HepG2 (cell line): Measurements from ENCODE around the gene DAG1. TPM values are rescaled to one million over a fixed set of nuclear protein-coding genes. Genes with fewer than 3 reads are reported as not detected.

Experiments used
- CBFB ChIP-seq: sonication (generic); formaldehyde crosslinking; IDR thresholded peaks from 2 replicates; pipeline ENCODE4 v1.4.0; 2020; ENCODE audit warnings: missing genetic modification reagents
- CBX2 ChIP-seq, 2 experiments: fragments of 200-600 bp in 1 of 2; sonication (generic); formaldehyde crosslinking in 1 of 2; IDR thresholded peaks; 2 replicates each; pipeline versions ENCODE4 v1.7.0 to v1.8.1; 2018 to 2022; ENCODE audit warnings: low read depth in 2 of 2, low read length in 1 of 2, mild to moderate bottlenecking in 1 of 2, missing genetic modification reagents in 1 of 2
- ETV5 ChIP-seq: IDR thresholded peaks from 2 replicates; pipeline ENCODE4 v1.6.1; 2018; ENCODE audit warnings: missing biosample characterization, missing genetic modification reagents, inconsistent platforms, borderline replicate concordance
- NR2F6 ChIP-seq, 2 experiments: IDR thresholded peaks; 2 replicates each; pipeline ENCODE4 v1.6.1; 2016; ENCODE audit warnings: antibody characterized with exemption in 1 of 2, mild to moderate bottlenecking in 1 of 2
- PITX1 ChIP-seq: sonication (generic); formaldehyde crosslinking; IDR thresholded peaks from 2 replicates; pipeline ENCODE4 v1.5.1; 2020; ENCODE audit warnings: mild to moderate bottlenecking, missing genetic modification reagents
- REPIN1 ChIP-seq: sonication (generic); formaldehyde crosslinking; IDR thresholded peaks from 2 replicates; pipeline ENCODE4 v1.8.0; 2022; ENCODE audit warnings: missing genetic modification reagents, low read depth, mild to moderate bottlenecking, borderline replicate concordance
- TCF12 ChIP-seq, 2 experiments: fragments of 450-650 bp in 1 of 2; sonication (generic) in 1 of 2; formaldehyde crosslinking in 1 of 2; IDR thresholded peaks; 2 replicates each; pipeline versions ENCODE4 v1.6.1 to v1.8.0; 2017 to 2022; ENCODE audit warnings: antibody characterized with exemption in 1 of 2, mild to moderate bottlenecking in 1 of 2, missing genetic modification reagents in 1 of 2, moderate library complexity in 1 of 2
- TFE3 ChIP-seq: IDR thresholded peaks from 2 replicates; pipeline ENCODE4 v1.6.1; 2016
- TOE1 ChIP-seq: sonication (generic); formaldehyde crosslinking; IDR thresholded peaks from 2 replicates; pipeline ENCODE4 v1.4.0; 2020; ENCODE audit warnings: mild to moderate bottlenecking, missing genetic modification reagents
- UBTF ChIP-seq: sonication (generic); formaldehyde crosslinking; IDR thresholded peaks from 2 replicates; pipeline ENCODE4 v1.4.0; 2020; ENCODE audit warnings: mild to moderate bottlenecking, missing genetic modification reagents
- WIZ ChIP-seq: sonication (generic); formaldehyde crosslinking; IDR thresholded peaks from 2 replicates; pipeline ENCODE4 v1.5.1; 2020; ENCODE audit warnings: mild to moderate bottlenecking, missing genetic modification reagents
- YY1 ChIP-seq: IDR thresholded peaks from 2 replicates; pipeline ENCODE4 v1.6.1; 2011; ENCODE audit warnings: low read length, low read depth, moderate library complexity, mild to moderate bottlenecking; ENCODE audit not compliant: insufficient read depth, insufficient replicate concordance
- ZNF138 ChIP-seq: sonication (generic); formaldehyde crosslinking; IDR thresholded peaks from 2 replicates; pipeline ENCODE4 v1.5.0; 2020; ENCODE audit warnings: mild to moderate bottlenecking, low read depth, missing genetic modification reagents
- ZNF225 ChIP-seq: sonication (generic); formaldehyde crosslinking; IDR thresholded peaks from 2 replicates; pipeline ENCODE4 v1.4.0; 2020; ENCODE audit warnings: mild to moderate bottlenecking, missing genetic modification reagents
- ZNF572 ChIP-seq: sonication (generic); formaldehyde crosslinking; IDR thresholded peaks from 2 replicates; pipeline ENCODE4 v1.5.1; 2020; ENCODE audit warnings: mild to moderate bottlenecking, missing genetic modification reagents
- ZNF589 ChIP-seq: sonication (generic); formaldehyde crosslinking; conservative IDR thresholded peaks from 2 replicates; pipeline ENCODE4 v1.8.0; 2022; ENCODE audit warnings: mild to moderate bottlenecking, moderate library complexity, missing genetic modification reagents
- ZNF615 ChIP-seq: sonication (generic); formaldehyde crosslinking; IDR thresholded peaks from 2 replicates; pipeline ENCODE4 v1.5.0; 2020; ENCODE audit warnings: mild to moderate bottlenecking, missing genetic modification reagents, borderline replicate concordance
- ZNF780A ChIP-seq: sonication (generic); formaldehyde crosslinking; IDR thresholded peaks from 2 replicates; pipeline ENCODE4 v1.8.0; 2022; ENCODE audit warnings: mild to moderate bottlenecking, missing genetic modification reagents, moderate library complexity
- ZSCAN29 ChIP-seq: sonication (generic); formaldehyde crosslinking; conservative IDR thresholded peaks from 2 replicates; pipeline ENCODE4 v1.4.0; 2020; ENCODE audit warnings: mild to moderate bottlenecking, missing genetic modification reagents
- ZSCAN31 ChIP-seq: sonication (generic); formaldehyde crosslinking; IDR thresholded peaks from 2 replicates; pipeline ENCODE4 v1.5.0; 2020; ENCODE audit warnings: low read depth, mild to moderate bottlenecking, missing genetic modification reagents
- polyA plus RNA-seq, 8 experiments: library from polyadenylated mRNA; depleted of rRNA in 3 of 8; stranded (reverse) in 7 of 8; unstranded in 1 of 8; fragments of >200 nt; fragmentation: Illumina TruSeq in 4 of 8; extraction: Trizol in 4 of 8; gene quantifications; 2 replicates each; pipeline versions ENCODE4 v1.2.1 to v1.2.3, GENCODE V29; 2011 to 2016; ENCODE audit warnings: low read depth in 4 of 8, missing spikeins in 1 of 8, mixed read lengths in 1 of 8; ENCODE audit not compliant: insufficient read depth in 1 of 8
- total RNA-seq, 5 experiments: library from RNA; depleted of rRNA; stranded (reverse); fragments of >200 nt; fragmentation: Illumina TruSeq; extraction: Trizol; gene quantifications; 2 replicates each; pipeline ENCODE4 v1.2.3, GENCODE V29; 2016; ENCODE audit warnings: low read depth in 1 of 5
- TF ChIP-seq, protein P1 (sequence below): sonication (generic); formaldehyde crosslinking; conservative IDR thresholded peaks from 2 replicates; pipeline ENCODE4 v1.4.0; 2020; ENCODE audit warnings: missing genetic modification reagents
- TF ChIP-seq, protein P2 (sequence below): sonication (generic); formaldehyde crosslinking; IDR thresholded peaks from 2 replicates; pipeline ENCODE4 v1.8.0; 2022; ENCODE audit warnings: missing genetic modification reagents, mild to moderate bottlenecking, borderline replicate concordance

The DAG1 gene
- total and polyA plus RNA-seq, 2 of the 13 experiments (the other 11 are each of a cell fraction or from before 2014, with no cell fraction given): 47.3 to 50.4 TPM

GRCh38 chr3:49539659-49540560, 69.8 kb downstream of the DAG1 start (continued):
- no peak for TF ChIP-seq NR2F6 (IDR thresholded peaks at IDR 0.05)
- TF ChIP-seq NR2F6 (CRISPR knock-in tag; IDR thresholded peaks at IDR 0.05): 0 out of 2 replicates have a peak, but pooled peaks have one; percentile 9
- no peak for TF ChIP-seq WIZ (CRISPR knock-in tag)
- no peak for TF ChIP-seq TOE1
- TF ChIP-seq ZSCAN31 (CRISPR knock-in tag): peak; percentile 86; the same call in 1 of the 2 replicates
- TF ChIP-seq CBX2 (IDR thresholded peaks at IDR 0.05; ENCODE audit: low read depth, low read length): no peak
- no peak for TF ChIP-seq CBX2 (CRISPR knock-in tag; IDR thresholded peaks at IDR 0.05; ENCODE audit: low read depth)
- no peak for TF ChIP-seq ZNF780A
- TF ChIP-seq, protein P1, sequence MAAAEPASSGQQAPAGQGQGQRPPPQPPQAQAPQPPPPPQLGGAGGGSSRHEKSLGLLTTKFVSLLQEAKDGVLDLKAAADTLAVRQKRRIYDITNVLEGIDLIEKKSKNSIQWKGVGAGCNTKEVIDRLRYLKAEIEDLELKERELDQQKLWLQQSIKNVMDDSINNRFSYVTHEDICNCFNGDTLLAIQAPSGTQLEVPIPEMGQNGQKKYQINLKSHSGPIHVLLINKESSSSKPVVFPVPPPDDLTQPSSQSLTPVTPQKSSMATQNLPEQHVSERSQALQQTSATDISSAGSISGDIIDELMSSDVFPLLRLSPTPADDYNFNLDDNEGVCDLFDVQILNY (CRISPR knock-in tag): no peak
- TF ChIP-seq, protein P2, sequence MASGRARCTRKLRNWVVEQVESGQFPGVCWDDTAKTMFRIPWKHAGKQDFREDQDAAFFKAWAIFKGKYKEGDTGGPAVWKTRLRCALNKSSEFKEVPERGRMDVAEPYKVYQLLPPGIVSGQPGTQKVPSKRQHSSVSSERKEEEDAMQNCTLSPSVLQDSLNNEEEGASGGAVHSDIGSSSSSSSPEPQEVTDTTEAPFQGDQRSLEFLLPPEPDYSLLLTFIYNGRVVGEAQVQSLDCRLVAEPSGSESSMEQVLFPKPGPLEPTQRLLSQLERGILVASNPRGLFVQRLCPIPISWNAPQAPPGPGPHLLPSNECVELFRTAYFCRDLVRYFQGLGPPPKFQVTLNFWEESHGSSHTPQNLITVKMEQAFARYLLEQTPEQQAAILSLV (CRISPR knock-in tag): peak; percentile 23; the same call in 1 of the 2 replicates
- TF ChIP-seq PITX1: no peak
- TF ChIP-seq REPIN1 (CRISPR knock-in tag): peak; percentile 65
- TF ChIP-seq ZNF589: no peak
- peak; percentile 92 for TF ChIP-seq UBTF (CRISPR knock-in tag)
- 0 out of 2 replicates have a peak, but pooled peaks have one; percentile 25 for TF ChIP-seq ZNF138 (CRISPR knock-in tag)
- no peak for TF ChIP-seq CBFB (CRISPR knock-in tag)
- 0 out of 2 replicates have a peak, but pooled peaks have one; percentile 55 for TF ChIP-seq ZNF572 (CRISPR knock-in tag)
- peak; percentile 26 for TF ChIP-seq YY1
- no peak for TF ChIP-seq ZNF225 (CRISPR knock-in tag)
- TF ChIP-seq ZNF615 (CRISPR knock-in tag): no peak; the same call in 1 of the 2 replicates
- peak; percentile 56; the same call in 1 of the 2 replicates for TF ChIP-seq ZSCAN29 (CRISPR knock-in tag)
- no peak for TF ChIP-seq TFE3 (CRISPR knock-in tag)
- TF ChIP-seq TCF12 (IDR thresholded peaks at IDR 0.05): no peak
- TF ChIP-seq TCF12 (CRISPR knock-in tag; IDR thresholded peaks at IDR 0.05): 0 out of 2 replicates have a peak, but pooled peaks have one; percentile 12
- TF ChIP-seq ETV5 (CRISPR knock-in tag): no peak; the same call in 1 of the 2 replicates
